GM12878 (cell line): ENCODE measurements around the gene NRP2.

Experiments
- POLR2A ChIP-seq: IDR thresholded peaks from 2 replicates; pipeline ENCODE4 v1.6.1; 2011; ENCODE audit warnings: low read depth, mild to moderate bottlenecking, low read length
- SUPT20H ChIP-seq: IDR thresholded peaks from 2 replicates; pipeline ENCODE4 v1.6.1; 2011; ENCODE audit warnings: low read depth, mild to moderate bottlenecking, low read length, moderate library complexity, borderline replicate concordance; ENCODE audit not compliant: control insufficient read depth
- USF2 ChIP-seq: IDR thresholded peaks from 2 replicates; pipeline ENCODE4 v1.6.1; 2011; ENCODE audit warnings: low read depth, low read length, improper control_type of control experiment, borderline replicate concordance

- TF ChIP-seq USF2 = no peak
- TF ChIP-seq POLR2A = no peak
- TF ChIP-seq SUPT20H = no peak
These were observed 12.0 kb downstream of the NRP2 start for GRCh38 chr2:205694256-205694655.
